GM12891 (cell line): Measurements from ENCODE around the gene DENND6A. TPM values are rescaled to one million over a fixed set of nuclear protein-coding genes. Genes with fewer than 3 reads are reported as not detected.

Source experiments
- DNase-seq: peaks from one replicate; pipeline ENCODE4 v3.0.0; 2011; ENCODE audit warnings: low spot score; ENCODE audit not compliant: insufficient read length
- FAIRE-seq: peaks from 2 replicates; lab custom pipeline; 2011; peaks lifted over from hg19 to GRCh38; lab: Jason Lieb, UNC
- PAX5 ChIP-seq: IDR thresholded peaks from 2 replicates; pipeline ENCODE4 v1.6.1; 2011; ENCODE audit warnings: low read length, moderate library complexity, mild to moderate bottlenecking; ENCODE audit not compliant: insufficient read depth, severe bottlenecking
- POLR2A ChIP-seq: IDR thresholded peaks from 2 replicates; pipeline ENCODE4 v1.6.1; 2011; ENCODE audit warnings: low read depth, low read length, control low read depth
- POLR2AphosphoS5 ChIP-seq: IDR thresholded peaks from 2 replicates; pipeline ENCODE4 v1.6.1; 2011; ENCODE audit warnings: low read depth, low read length, control low read depth
- POU2F2 ChIP-seq: IDR thresholded peaks from 2 replicates; pipeline ENCODE4 v1.6.1; 2011; ENCODE audit warnings: low read depth, mild to moderate bottlenecking, control low read depth, low read length, moderate library complexity
- SPI1 ChIP-seq: IDR thresholded peaks from 2 replicates; pipeline ENCODE4 v1.6.1; 2011; ENCODE audit warnings: low read depth, low read length, control low read depth
- TAF1 ChIP-seq: IDR thresholded peaks from 2 replicates; pipeline ENCODE4 v1.6.1; 2011; ENCODE audit warnings: low read depth, low read length, control low read depth
- polyA plus RNA-seq: library from polyadenylated mRNA; unstranded; fragments of >200 nt; gene quantifications from one replicate; pipeline ENCODE4 v1.2.1, GENCODE V29; 2012; ENCODE audit warnings: low read depth, missing spikeins, inconsistent platforms; ENCODE audit not compliant: missing spikeins

The DENND6A gene
- 3.4 TPM for polyA plus RNA-seq

- DNase-seq (peak; percentile 92), FAIRE-seq (peak; percentile 100)
Measured at GRCh38 chr3:57692396-57693147, at the start of gene DENND6A. DENND6A (minus strand) TSS chr3:57693077; CDS start chr3:57693018, 59 bp downstream.

GRCh38 chr3:57740027-57740426 lies 47.1 kb upstream of the DENND6A start:
- TF ChIP-seq POLR2AphosphoS5, result no peak
- TF ChIP-seq POU2F2, result no peak
- no peak for TF ChIP-seq SPI1
- TF ChIP-seq TAF1, result no peak
- TF ChIP-seq POLR2A, result no peak
- no peak for TF ChIP-seq PAX5
- DNase-seq (no peak), FAIRE-seq (no peak)

More at GRCh38 chr3:57692396-57693147, at the start of gene DENND6A:
- peak; percentile 41; the same call in 1 of the 2 replicates for TF ChIP-seq POU2F2
- TF ChIP-seq PAX5, result peak; percentile 79
- peak; percentile 44 for TF ChIP-seq SPI1
- TF ChIP-seq POLR2A, result peak; percentile 74
- TF ChIP-seq TAF1, result peak; percentile 77
- peak; percentile 86 for TF ChIP-seq POLR2AphosphoS5

DNA sequence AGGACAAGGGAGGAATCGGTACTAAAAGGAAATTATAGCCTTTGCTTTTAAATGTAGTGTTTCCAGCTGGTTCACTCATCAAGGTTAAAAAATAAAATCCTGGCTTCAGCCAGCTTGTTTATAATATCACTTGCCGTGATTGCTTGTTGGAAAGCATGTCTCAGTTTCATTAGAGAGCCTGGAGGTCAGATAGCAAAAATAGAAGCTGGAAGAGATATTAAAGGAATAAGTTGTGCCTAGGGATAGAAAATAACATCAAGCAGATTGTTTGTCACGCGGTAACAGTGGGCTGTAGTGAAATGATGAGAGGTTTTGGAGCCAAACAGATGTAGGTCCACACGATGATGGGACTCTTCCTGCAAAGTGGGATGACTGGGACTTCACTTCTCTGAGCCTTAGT lies 45.5 kb upstream of the DENND6A start:
- FAIRE-seq (no peak), DNase-seq (no peak)
- TF ChIP-seq TAF1, result no peak
- TF ChIP-seq PAX5, result no peak
- no peak for TF ChIP-seq POU2F2
- no peak for TF ChIP-seq POLR2AphosphoS5
- TF ChIP-seq POLR2A, result no peak
- TF ChIP-seq SPI1, result no peak

DNA sequence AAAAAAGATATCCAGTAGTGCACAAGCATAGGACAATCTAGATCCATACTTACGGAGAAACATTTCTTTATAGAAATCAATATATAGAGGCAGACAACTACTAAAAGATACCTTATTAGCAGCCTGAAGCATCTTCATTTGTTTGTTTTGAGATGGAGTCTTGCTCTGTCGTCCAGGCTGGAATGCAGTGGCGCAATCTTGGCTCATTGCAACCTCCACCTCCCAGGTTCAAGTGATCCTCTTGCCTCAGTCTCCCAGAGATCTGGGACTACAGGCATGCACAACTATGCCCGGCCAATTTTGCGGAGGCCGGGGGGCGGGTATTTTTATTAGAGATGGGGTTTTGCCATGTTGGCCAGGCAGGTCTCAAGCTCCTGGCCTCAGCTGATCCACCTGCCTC lies 45.0 kb upstream of the DENND6A start:
- no peak for FAIRE-seq
- no peak for TF ChIP-seq POLR2A
- TF ChIP-seq SPI1, result no peak
- no peak for TF ChIP-seq TAF1
- no peak for TF ChIP-seq POLR2AphosphoS5
- TF ChIP-seq PAX5, result no peak
- TF ChIP-seq POU2F2, result no peak
- DNase-seq, result no peak

- FAIRE-seq, result no peak
- no peak for DNase-seq
Measured at GRCh38 chr3:57735405-57735804, 42.5 kb upstream of the DENND6A start.

GRCh38 chr3:57733790-57734189 lies 40.9 kb upstream of the DENND6A start:
- TF ChIP-seq POLR2AphosphoS5, result no peak
- no peak for TF ChIP-seq PAX5
- no peak for TF ChIP-seq POU2F2
- TF ChIP-seq POLR2A, result no peak
- no peak for TF ChIP-seq SPI1
- TF ChIP-seq TAF1, result no peak
- FAIRE-seq (no peak), DNase-seq (no peak)

More at GRCh38 chr3:57735405-57735804, 42.5 kb upstream of the DENND6A start:
- TF ChIP-seq POU2F2 (no peak), POLR2AphosphoS5 (no peak), TAF1 (no peak), POLR2A (no peak), PAX5 (no peak), SPI1 (no peak)

GRCh38 chr3:57731311-57731710 lies 38.4 kb upstream of the DENND6A start:
- DNase-seq (no peak), FAIRE-seq (no peak)
- TF ChIP-seq PAX5 (no peak), TAF1 (no peak), POU2F2 (no peak), SPI1 (no peak), POLR2A (no peak), POLR2AphosphoS5 (no peak)

GRCh38 chr3:57730682-57731081 lies 37.8 kb upstream of the DENND6A start:
- DNase-seq, result no peak
- FAIRE-seq, result no peak
- TF ChIP-seq POLR2A (no peak), POLR2AphosphoS5 (no peak), PAX5 (no peak), TAF1 (no peak), SPI1 (no peak), POU2F2 (no peak)

DNA sequence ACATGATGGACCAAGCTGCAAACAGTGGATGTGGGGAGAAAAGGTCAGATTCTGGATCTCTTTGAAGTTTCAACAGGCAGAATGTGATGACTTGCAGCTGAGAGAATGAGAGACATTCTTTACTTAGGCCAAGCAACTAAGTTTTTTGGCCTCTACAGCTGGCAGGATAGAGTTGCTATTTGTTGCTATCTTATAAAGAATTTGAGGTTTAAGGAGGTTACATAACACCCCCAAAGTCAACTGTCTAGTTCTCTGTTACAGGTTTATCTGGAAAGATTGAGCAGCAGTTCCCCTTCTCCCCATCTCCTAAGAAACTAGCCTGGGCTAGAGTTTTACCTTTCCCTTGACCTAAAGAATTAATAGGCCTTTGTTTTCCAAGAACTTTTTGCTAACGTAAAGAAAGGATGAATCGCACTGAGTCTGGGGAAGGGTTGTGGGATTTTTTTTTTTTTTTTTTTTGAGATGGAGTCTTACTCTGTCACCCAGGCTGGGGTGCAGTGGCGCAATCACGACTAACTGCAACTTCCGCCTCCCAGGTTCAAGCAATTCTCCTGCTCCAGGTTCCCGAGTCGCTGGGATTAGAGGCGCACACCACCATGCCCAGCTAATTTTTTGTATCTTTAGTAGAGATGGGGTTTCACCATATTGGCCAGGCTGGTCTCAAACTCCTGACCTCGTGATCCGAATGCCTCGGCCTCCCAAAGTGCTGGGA lies 36.6 kb upstream of the DENND6A start:
- no peak for FAIRE-seq
- no peak for TF ChIP-seq PAX5

More for the DNA sequence above, 36.6 kb upstream of the DENND6A start:
- DNase-seq, result no peak
